Liver (tissue), 9 donors: Measurements from ENCODE around the gene COL24A1. TPM values are rescaled to one million over a fixed set of nuclear protein-coding genes. Genes with fewer than 3 reads are reported as not detected.

Experiments
- DNase-seq: peaks from one replicate; pipeline ENCODE4 v3.0.0-alpha.2; 2017; ENCODE audit warnings: low spot score
- H3K27ac ChIP-seq, 2 donors: one replicate each; pipeline ENCODE4 v1.7.0; 2013; ENCODE audit warnings: inconsistent platforms in 2 of 2, low read length in 2 of 2, control low read depth in 1 of 2, low read depth in 1 of 2, mild to moderate bottlenecking in 1 of 2
- H3K27me3 ChIP-seq, 4 donors: one replicate each; pipeline versions ENCODE4 v1.6.1 to v1.7.0; 2013; ENCODE audit warnings: low read length in 3 of 4, inconsistent platforms in 1 of 4, mild to moderate bottlenecking in 1 of 4, moderate library complexity in 1 of 4; ENCODE audit not compliant: control insufficient read depth in 4 of 4, insufficient read depth in 4 of 4
- H3K36me3 ChIP-seq, 4 donors: one replicate each; pipeline versions ENCODE4 v1.6.1 to v1.7.0; 2013; ENCODE audit warnings: low read length in 3 of 4, mild to moderate bottlenecking in 3 of 4, low read depth in 1 of 4, moderate library complexity in 1 of 4; ENCODE audit not compliant: control insufficient read depth in 4 of 4, insufficient read depth in 3 of 4
- H3K4me1 ChIP-seq, 4 donors: one replicate each; pipeline versions ENCODE4 v1.6.1 to v1.7.0; 2013; ENCODE audit warnings: low read length in 3 of 4, mild to moderate bottlenecking in 3 of 4, moderate library complexity in 1 of 4; ENCODE audit not compliant: control insufficient read depth in 4 of 4, insufficient read depth in 4 of 4
- H3K4me3 ChIP-seq, 3 donors: one replicate each; pipeline versions ENCODE4 v1.6.1 to v1.7.0; 2013; ENCODE audit warnings: low read length in 3 of 3, control low read depth in 1 of 3, low read depth in 1 of 3, mild to moderate bottlenecking in 1 of 3
- H3K9ac ChIP-seq, 2 donors: one replicate each; pipeline ENCODE4 v1.7.0; 2013; ENCODE audit warnings: low read length in 2 of 2, mild to moderate bottlenecking in 2 of 2, moderate library complexity in 2 of 2, control low read depth in 1 of 2, low read depth in 1 of 2
- H3K9me3 ChIP-seq, 4 donors: one replicate each; pipeline versions ENCODE4 v1.6.1 to v1.7.0; 2013; ENCODE audit warnings: low read length in 3 of 4; ENCODE audit not compliant: control insufficient read depth in 4 of 4
- EGR1 ChIP-seq, 2 donors: IDR thresholded peaks; 2 replicates each; pipeline ENCODE4 v1.6.1; 2016 to 2018; ENCODE audit warnings: antibody characterized with exemption in 2 of 2, low read depth in 2 of 2
- FOXA1 ChIP-seq: IDR thresholded peaks from 2 replicates; pipeline ENCODE4 v1.6.1; 2016; ENCODE audit warnings: antibody characterized with exemption
- FOXA2 ChIP-seq: IDR thresholded peaks from 2 replicates; pipeline ENCODE4 v1.6.1; 2016; ENCODE audit warnings: antibody characterized with exemption
- GABPA ChIP-seq, 2 donors: IDR thresholded peaks in 1 of 2; conservative IDR thresholded peaks in 1 of 2; 2 replicates each; pipeline ENCODE4 v1.6.1; 2016; ENCODE audit warnings: antibody characterized with exemption in 2 of 2, mild to moderate bottlenecking in 1 of 2, moderate library complexity in 1 of 2
- HNF4A ChIP-seq, 2 donors: conservative IDR thresholded peaks; 2 replicates each; pipeline ENCODE4 v1.6.1; 2016; ENCODE audit warnings: antibody characterized with exemption in 2 of 2, mild to moderate bottlenecking in 2 of 2
- HNF4G ChIP-seq: IDR thresholded peaks from 2 replicates; pipeline ENCODE4 v1.6.1; 2016; ENCODE audit warnings: antibody characterized with exemption
- JUND ChIP-seq, 2 donors: IDR thresholded peaks; 2 replicates each; pipeline ENCODE4 v1.6.1; 2016; ENCODE audit warnings: antibody characterized with exemption in 2 of 2
- NR2F2 ChIP-seq: IDR thresholded peaks from 2 replicates; pipeline ENCODE4 v1.6.1; 2016; ENCODE audit warnings: antibody characterized with exemption
- RAD21 ChIP-seq, 2 donors: IDR thresholded peaks; 2 replicates each; pipeline ENCODE4 v1.6.1; 2016; ENCODE audit warnings: antibody characterized with exemption in 2 of 2, mild to moderate bottlenecking in 2 of 2
- RXRA ChIP-seq, 2 donors: IDR thresholded peaks; 2 replicates each; pipeline ENCODE4 v1.6.1; 2017 to 2018; ENCODE audit warnings: antibody characterized with exemption in 2 of 2, mild to moderate bottlenecking in 1 of 2
- SP1 ChIP-seq: IDR thresholded peaks from 2 replicates; pipeline ENCODE4 v1.6.1; 2018; ENCODE audit warnings: antibody characterized with exemption, mild to moderate bottlenecking
- TAF1 ChIP-seq: conservative IDR thresholded peaks from 2 replicates; pipeline ENCODE4 v1.6.1; 2016; ENCODE audit warnings: antibody characterized with exemption, mild to moderate bottlenecking
- YY1 ChIP-seq: IDR thresholded peaks from 2 replicates; pipeline ENCODE4 v1.6.1; 2016; ENCODE audit warnings: antibody characterized with exemption, mild to moderate bottlenecking
- WGBS: extraction: QIAGEN DNeasy Blood & Tissue Kit; methylation state at CpG from one replicate; pipeline ENCODE4 v1.1.7; 2013; 5-methylcytosine and 5-hydroxymethylcytosine counted together
- polyA plus RNA-seq, 2 donors: library from polyadenylated mRNA; stranded (reverse) in 1 of 2; unstranded in 1 of 2; fragments of 200-250 nt in 1 of 2; fragments of >200 nt in 1 of 2; fragmentation: Nextera tagmentation in 1 of 2; extraction: Ambion mirVana in 1 of 2; gene quantifications; one replicate each; pipeline versions ENCODE4 v1.2.1 to v1.2.3, GENCODE V29; 2013 to 2015
- total RNA-seq, 2 donors: library from RNA; depleted of rRNA; stranded (reverse); fragments of >200 nt; gene quantifications; one replicate each; pipeline ENCODE4 v1.2.3, GENCODE V29; 2014
- TF ChIP-seq, protein P1 (sequence below): IDR thresholded peaks from 2 replicates; pipeline ENCODE4 v1.6.1; 2016; ENCODE audit warnings: antibody characterized with exemption
- TF ChIP-seq, protein P2 (sequence below): IDR thresholded peaks from 2 replicates; pipeline ENCODE4 v1.6.1; 2016; ENCODE audit warnings: antibody characterized with exemption
- TF ChIP-seq, protein P3 (sequence below): IDR thresholded peaks from 2 replicates; pipeline ENCODE4 v1.6.1; 2016; ENCODE audit warnings: antibody characterized with exemption, mild to moderate bottlenecking
- TF ChIP-seq, protein P4 (sequence below): IDR thresholded peaks from 2 replicates; pipeline ENCODE4 v1.6.1; 2016; ENCODE audit warnings: antibody characterized with exemption
- TF ChIP-seq, protein P5 (sequence below): fragments of 150-350 bp; IDR thresholded peaks from 2 replicates; pipeline ENCODE4 v1.5.1; 2017; ENCODE audit warnings: improper control_type of control experiment, low read depth, low read length; ENCODE audit not compliant: missing input control
- donor health status: healthy.
- donor health status: healthy.
- donor health status: healthy.
- donor health status: healthy.
- donor health status: healthy.

COL24A1 gene
- total and polyA plus RNA-seq, 4 donors, result under 0.01 to 0.28 (median 0.01) TPM; not detected in 1

DNA sequence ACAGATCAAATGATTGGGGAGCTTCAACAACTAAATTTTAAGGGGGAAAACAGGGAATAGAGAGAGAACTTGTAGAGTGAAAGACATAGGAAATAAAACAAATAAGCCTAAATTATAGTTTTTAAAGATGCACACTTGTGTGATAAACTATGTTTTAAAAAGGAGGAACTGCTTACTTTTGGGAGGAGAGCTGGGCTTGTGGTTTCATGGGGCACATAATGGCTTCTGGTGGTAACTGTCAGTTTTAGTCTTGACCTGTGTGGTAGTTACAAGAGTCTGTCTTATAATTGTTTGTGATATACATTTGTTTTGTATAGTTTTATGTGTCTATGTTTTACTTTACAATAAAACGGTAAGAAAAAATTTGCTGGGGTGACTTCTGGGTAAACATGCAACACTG, 165.3 kb downstream of the COL24A1 start:
- no peaks in the 10 kb centered on the region for H3K36me3 ChIP-seq
- H3K9ac ChIP-seq, result no peak overlapping the region
- no peak for DNase-seq
- H3K4me1 ChIP-seq, result no peaks in the 10 kb centered on the region
- TF ChIP-seq JUND (IDR thresholded peaks at IDR 0.05), result no peak
- TF ChIP-seq HNF4G, result no peak
- TF ChIP-seq GABPA (IDR thresholded peaks at IDR 0.05 in 1 of 2, conservative IDR thresholded peaks at IDR 0.05 in 1 of 2), result no peak
- TF ChIP-seq FOXA1, result no peak
- TF ChIP-seq, protein P1, sequence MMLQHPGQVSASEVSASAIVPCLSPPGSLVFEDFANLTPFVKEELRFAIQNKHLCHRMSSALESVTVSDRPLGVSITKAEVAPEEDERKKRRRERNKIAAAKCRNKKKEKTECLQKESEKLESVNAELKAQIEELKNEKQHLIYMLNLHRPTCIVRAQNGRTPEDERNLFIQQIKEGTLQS, result no peak
- TF ChIP-seq TAF1, result no peak
- TF ChIP-seq, protein P2, sequence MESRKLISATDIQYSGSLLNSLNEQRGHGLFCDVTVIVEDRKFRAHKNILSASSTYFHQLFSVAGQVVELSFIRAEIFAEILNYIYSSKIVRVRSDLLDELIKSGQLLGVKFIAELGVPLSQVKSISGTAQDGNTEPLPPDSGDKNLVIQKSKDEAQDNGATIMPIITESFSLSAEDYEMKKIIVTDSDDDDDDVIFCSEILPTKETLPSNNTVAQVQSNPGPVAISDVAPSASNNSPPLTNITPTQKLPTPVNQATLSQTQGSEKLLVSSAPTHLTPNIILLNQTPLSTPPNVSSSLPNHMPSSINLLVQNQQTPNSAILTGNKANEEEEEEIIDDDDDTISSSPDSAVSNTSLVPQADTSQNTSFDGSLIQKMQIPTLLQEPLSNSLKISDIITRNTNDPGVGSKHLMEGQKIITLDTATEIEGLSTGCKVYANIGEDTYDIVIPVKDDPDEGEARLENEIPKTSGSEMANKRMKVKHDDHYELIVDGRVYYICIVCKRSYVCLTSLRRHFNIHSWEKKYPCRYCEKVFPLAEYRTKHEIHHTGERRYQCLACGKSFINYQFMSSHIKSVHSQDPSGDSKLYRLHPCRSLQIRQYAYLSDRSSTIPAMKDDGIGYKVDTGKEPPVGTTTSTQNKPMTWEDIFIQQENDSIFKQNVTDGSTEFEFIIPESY, result no peak
- TF ChIP-seq RAD21 (IDR thresholded peaks at IDR 0.05), result no peak
- TF ChIP-seq SP1, result no peak
- TF ChIP-seq HNF4A (conservative IDR thresholded peaks at IDR 0.05), result no peak
- TF ChIP-seq FOXA2, result no peak
- TF ChIP-seq, protein P3, sequence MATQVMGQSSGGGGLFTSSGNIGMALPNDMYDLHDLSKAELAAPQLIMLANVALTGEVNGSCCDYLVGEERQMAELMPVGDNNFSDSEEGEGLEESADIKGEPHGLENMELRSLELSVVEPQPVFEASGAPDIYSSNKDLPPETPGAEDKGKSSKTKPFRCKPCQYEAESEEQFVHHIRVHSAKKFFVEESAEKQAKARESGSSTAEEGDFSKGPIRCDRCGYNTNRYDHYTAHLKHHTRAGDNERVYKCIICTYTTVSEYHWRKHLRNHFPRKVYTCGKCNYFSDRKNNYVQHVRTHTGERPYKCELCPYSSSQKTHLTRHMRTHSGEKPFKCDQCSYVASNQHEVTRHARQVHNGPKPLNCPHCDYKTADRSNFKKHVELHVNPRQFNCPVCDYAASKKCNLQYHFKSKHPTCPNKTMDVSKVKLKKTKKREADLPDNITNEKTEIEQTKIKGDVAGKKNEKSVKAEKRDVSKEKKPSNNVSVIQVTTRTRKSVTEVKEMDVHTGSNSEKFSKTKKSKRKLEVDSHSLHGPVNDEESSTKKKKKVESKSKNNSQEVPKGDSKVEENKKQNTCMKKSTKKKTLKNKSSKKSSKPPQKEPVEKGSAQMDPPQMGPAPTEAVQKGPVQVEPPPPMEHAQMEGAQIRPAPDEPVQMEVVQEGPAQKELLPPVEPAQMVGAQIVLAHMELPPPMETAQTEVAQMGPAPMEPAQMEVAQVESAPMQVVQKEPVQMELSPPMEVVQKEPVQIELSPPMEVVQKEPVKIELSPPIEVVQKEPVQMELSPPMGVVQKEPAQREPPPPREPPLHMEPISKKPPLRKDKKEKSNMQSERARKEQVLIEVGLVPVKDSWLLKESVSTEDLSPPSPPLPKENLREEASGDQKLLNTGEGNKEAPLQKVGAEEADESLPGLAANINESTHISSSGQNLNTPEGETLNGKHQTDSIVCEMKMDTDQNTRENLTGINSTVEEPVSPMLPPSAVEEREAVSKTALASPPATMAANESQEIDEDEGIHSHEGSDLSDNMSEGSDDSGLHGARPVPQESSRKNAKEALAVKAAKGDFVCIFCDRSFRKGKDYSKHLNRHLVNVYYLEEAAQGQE, result no peak
- TF ChIP-seq EGR1 (IDR thresholded peaks at IDR 0.05; ENCODE audit: low read depth in 2 of 2), result no peak
- TF ChIP-seq, protein P4, sequence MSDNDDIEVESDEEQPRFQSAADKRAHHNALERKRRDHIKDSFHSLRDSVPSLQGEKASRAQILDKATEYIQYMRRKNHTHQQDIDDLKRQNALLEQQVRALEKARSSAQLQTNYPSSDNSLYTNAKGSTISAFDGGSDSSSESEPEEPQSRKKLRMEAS, result no peak
- TF ChIP-seq, protein P5, sequence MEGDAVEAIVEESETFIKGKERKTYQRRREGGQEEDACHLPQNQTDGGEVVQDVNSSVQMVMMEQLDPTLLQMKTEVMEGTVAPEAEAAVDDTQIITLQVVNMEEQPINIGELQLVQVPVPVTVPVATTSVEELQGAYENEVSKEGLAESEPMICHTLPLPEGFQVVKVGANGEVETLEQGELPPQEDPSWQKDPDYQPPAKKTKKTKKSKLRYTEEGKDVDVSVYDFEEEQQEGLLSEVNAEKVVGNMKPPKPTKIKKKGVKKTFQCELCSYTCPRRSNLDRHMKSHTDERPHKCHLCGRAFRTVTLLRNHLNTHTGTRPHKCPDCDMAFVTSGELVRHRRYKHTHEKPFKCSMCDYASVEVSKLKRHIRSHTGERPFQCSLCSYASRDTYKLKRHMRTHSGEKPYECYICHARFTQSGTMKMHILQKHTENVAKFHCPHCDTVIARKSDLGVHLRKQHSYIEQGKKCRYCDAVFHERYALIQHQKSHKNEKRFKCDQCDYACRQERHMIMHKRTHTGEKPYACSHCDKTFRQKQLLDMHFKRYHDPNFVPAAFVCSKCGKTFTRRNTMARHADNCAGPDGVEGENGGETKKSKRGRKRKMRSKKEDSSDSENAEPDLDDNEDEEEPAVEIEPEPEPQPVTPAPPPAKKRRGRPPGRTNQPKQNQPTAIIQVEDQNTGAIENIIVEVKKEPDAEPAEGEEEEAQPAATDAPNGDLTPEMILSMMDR, result no peak
- TF ChIP-seq RXRA (IDR thresholded peaks at IDR 0.05), result no peak
- TF ChIP-seq NR2F2, result no peak
- TF ChIP-seq YY1, result no peak
- H3K27ac ChIP-seq, result no peak overlapping the region
- no peaks in the 10 kb centered on the region for H3K9me3 ChIP-seq
- H3K27me3 ChIP-seq, result peaks cover 0 to 6% (median 0%) of the 10 kb centered on the region in 4 donors
- 64% methylated on average over 1 of the region's 1 CpG for WGBS
- H3K4me3 ChIP-seq, result no peak overlapping the region
